Iris pigment epithelial cell (primary cell): Measurements from ENCODE around the gene BIRC2.

Experiments used
- DNase-seq: peaks from one replicate; pipeline ENCODE4 v3.0.0-alpha.2; 2011; ENCODE audit warnings: low read depth

BIRC2 gene

DNA sequence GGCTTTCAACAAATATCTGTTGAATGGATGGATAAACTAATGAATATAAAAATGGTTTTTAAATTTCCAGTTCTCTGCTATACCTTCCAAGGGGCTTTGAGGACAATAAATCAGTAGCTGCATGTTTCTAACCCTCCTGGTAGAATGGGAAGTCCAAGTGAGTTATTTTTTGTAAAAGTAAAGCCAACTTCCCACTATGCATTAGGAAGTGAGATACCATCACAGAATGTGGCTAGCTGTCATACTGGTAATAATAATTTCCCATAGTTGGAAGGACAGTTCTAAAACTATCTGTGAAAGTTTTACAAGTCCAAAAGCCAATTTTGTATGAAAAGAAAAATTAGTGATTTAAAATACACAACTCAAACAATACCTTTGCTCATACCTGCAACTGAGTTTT is 55.5 kb downstream of the BIRC2 start:
- DNase-seq, result no peak

DNA sequence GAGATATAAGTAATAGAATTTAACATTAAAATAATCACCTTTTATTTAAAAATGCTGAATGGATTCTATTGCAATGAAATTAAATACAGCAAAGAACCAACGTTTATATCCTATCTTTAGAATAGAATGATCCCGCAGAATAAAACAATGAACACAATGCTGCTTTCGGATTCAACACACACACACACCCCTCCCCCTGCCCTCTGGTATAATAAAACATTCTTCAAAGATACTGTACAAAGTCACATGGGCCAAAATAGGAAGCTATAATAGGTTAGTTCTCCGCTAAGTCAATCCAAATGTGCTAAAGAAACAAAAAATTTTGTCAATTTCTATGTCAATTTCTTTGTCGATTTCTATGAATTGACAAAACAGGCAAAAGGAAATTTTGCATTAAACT is 58.5 kb downstream of the BIRC2 start:
- no peak for DNase-seq

DNA sequence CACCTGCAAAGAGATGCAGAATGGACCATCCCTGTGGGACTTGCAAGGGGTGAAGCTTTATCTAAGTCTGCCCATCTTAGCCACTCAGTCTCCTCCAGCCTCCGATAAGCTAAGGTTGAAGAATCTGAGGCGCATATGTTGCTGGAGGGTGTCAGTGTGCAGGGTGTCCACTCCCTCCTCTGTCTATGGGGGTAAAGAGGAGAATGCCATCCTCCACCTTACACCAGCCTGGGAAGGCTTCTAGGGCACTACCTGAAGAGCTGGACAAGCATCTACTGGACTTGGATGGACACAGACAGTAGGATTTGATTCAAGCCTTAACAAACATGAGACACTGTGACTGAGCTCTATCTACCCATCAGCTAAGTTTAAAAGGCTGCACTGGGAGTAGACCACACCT is 59.1 kb downstream of the BIRC2 start:
- no peak for DNase-seq

DNA sequence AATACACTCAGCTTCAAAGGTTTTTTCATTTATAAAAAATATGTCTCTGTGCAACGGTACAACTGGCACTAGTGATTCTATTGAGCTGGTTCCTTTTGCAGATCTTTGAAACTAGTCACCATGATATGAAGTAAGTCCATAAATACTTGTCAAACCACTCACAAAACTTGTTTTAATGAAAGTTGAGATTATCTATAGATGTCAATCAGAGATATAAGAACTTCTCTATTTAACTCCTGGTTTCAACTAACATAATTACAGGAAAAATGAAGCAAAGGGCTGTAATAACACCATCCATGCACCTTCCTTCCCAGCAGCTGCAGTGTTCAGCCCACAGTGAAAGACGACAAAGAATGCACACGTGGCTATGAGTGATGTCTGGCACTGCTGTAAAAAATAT is 60.9 kb downstream of the BIRC2 start:
- DNase-seq, result no peak

DNA sequence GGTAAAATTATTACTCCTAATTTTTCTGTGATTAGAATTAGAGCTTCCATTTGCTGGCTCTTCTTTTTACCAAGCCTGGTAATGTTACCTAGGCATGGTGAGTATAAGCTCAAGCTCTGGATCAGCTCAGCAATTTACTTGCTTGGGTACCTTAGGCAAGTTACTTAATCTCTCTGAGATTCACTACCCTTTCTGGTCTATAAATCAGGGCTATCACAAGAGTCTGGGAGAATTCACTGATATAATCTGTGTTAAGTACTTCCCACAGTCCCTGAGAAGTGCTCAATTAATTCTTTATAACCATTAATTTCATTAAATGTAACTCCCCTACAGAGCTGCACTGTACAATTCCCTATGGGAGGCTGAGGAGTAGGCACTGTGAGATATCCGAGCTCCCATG is 61.3 kb downstream of the BIRC2 start:
- no peak for DNase-seq

DNA sequence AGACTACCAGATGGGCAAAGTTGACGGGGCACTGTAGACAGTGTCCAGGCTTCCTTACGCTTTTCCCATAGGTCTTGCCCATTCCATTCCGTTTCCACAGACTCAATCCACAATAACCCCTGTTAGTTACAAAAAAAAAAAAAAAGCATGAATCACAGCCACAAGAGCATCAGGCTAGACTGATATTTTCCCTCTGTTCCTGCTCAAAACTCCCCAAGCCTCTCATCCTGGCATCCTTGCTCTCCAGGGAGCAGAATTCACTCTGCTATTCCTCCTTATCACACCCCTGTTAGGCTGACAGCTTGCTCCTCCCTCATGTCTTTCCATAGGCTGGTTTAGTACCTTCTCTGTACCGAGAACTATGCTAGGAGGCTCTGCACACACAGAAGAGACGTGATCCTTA is 63.4 kb downstream of the BIRC2 start:
- DNase-seq, result peak; percentile 16

DNA sequence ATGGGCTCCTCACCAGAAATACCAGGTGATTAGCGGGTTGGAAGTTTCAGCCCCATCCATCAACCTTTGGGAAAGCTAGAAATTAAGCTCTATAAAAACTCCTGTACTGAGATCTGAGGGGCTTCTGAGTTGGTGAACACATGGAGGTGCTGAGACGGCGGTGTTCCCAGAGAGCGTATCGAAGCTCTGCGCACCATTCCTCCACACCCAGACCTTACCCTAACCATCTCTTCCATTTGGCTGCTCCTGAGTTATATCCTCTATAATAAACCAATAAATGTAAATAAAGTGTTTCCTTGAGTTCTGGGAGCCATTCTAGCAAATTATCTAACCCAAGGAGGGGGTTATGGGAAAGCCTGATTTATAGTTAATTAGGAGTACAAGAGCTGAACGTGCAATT is 64.1 kb downstream of the BIRC2 start:
- no peak for DNase-seq

DNA sequence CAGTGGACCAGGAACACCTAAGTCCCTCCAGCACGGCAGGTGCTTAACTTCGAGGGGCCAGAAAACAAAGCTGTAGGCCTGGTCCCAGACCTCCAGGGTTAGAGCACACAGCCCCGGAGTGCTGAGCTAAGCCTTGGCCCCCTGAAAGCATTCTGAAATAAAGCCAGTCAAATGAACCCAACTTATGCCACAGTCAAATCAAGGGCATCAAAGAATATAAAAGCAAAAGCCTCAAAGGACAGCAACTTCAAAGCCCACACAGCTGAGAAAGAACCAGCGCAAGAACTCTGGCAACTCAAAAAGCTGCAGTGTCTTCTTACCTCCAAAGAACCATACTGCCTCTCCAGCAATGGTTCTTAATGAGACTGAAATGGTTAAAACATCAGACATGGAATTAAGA is 66.5 kb downstream of the BIRC2 start:
- no peak for DNase-seq

DNA sequence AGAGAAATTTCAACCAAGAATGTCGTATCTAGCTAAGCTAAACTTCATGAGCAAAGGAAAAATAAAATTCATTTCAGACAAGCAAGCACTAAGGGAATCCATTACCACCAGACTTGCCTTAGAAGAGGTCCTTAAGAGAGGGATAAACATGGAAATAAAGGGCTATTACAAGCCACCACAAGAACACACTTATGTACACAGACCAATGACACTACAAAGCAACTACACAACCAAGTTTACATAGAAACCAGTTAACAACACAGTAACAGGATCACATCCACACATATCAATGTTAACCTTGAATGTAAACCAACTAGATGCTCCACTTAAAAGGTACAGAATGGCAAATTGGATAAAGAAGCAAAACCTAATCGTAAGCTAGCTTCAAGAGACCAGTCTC is 67.5 kb downstream of the BIRC2 start:
- no peak for DNase-seq

DNA sequence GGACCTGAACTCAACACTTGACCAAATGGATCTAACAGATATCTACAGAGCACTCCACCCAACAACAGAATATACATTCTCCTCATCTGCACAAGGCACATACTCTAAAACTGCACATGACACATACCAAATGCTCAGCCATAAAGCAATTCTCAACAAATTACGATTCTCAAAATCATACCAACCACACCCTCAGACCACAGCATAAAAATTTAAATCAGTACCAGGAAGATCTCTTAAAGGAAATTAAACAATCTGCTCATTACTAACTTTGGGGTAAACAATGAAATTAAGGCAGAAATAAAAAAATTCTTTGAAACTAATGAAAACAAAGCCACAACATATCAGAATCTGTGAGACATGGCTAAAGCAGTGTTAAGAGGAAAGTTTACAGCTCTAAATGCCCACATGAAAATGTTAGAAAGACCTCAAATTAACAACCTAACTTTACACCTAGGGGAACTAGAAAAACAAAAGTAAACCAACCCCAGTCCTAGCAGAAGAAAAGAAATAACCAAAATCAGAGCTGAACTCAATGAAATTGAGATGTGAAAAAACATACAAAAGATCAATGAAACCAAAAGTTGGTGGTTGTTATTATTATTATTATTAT is 68.4 kb downstream of the BIRC2 start:
- DNase-seq, result no peak

DNA sequence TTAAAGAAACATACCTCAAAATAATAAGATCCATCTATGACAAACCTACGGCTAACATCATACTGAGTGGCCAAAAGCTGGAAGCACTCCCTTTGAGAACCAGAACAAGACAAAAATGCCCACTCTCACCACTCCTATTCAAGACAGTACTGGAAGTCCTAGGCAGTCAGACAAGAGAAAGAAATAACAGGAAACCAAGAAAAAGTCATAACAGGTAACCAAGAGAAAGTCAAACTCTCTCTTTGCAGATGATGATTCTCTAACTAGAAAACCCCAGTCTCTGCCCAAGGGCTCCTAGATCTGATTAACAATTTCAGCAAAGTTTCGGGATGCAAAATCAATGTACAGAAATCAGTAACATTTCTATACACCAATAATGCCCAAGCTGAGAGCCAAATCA is 70.0 kb downstream of the BIRC2 start:
- no peak for DNase-seq

DNA sequence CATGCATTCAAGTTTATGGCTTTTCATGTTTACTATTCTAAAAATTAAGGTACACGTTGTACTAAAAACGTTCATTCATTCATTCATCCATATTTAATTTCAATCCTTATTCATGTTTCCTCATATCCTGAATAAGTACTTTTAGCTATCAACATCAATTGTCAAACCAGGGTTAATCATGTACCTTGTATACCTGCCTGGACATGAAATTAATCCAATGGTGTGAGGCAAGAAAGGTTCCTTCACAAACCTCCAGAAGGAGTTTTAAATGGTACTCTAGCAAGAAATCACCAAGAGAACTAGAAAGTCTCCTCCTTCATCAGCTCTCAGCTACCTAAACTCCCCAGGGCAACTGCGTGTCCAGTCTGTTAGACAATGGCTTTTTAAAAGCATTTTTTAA is 72.2 kb downstream of the BIRC2 start:
- no peak for DNase-seq

DNA sequence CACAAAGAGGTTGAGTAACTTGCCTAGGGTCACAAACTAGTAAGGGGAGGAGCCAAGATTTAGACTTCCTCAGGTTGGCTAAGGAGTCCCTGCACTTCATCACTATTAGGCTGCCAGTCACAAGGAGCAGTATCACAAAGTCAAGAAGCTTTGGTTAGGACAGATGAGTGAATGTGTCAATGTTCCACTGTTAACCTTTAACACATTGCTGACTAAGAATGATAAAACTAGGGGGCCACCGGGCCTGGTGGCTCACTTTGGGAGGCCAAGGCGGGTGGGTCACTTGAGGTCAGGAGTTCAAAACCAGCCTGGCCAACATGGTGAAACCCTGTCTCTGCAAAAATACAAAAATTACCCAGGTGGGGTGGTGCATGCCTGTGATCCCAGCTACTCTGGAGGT is 73.5 kb downstream of the BIRC2 start:
- no peak for DNase-seq

DNA sequence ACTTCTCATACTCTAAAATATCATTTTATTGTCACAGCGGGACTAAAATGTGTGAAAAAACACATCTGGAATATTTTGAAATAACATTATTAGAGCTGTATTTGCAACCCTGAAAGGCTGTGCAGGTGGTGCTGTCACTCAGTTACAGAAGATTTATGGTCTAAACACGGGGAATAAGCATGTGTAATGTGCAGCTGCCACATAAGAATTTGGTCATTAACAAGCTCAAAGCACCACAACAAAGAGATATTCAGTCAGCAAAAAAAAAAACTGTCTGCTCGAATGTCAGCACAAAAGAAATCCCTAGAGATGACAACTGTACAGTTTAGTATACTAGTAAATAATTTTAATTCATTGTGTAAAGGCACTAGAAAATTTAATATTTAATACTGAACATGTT is 74.2 kb downstream of the BIRC2 start:
- DNase-seq, result no peak

DNA sequence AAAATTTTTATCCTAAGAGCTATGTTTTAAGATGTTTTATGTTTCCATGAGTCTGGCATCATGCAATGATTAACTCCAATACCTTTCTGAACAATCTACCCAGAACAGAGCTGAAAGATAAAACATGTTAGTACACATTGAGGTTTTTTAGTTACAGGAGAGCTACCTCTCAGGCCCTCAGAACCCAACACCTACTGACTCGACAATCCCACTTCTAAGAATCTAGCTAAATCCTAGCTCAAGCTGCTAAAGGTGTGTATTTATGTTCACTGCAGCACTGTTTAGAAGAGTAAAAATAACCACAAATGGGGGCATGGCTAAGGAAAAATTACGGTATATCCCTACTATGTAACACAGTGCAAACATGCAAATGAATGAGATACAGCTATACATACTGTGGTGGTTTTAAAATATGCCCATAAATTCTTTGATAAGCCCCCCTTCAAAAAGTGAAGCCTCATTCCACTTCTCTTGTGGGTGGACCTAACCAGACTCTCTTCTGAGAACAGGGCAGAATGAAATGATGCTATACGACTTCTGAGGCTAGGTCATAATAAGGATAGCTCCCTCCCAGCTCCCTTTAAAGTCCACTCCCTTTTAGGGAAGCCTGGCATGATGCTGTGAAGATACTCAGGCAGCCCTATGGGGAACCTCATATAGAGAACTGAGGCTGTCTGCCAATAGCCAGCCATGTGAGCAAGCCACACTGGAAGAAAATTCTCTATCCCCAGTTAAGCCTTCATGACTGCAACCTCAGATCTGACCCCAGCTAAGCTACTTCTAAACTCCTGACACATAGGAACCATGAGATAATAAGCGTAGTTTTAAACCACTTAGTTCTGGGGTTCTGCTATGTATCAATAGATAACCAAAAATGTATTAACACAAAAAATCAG is 76.1 kb downstream of the BIRC2 start:
- peak; percentile 25 for DNase-seq

DNA sequence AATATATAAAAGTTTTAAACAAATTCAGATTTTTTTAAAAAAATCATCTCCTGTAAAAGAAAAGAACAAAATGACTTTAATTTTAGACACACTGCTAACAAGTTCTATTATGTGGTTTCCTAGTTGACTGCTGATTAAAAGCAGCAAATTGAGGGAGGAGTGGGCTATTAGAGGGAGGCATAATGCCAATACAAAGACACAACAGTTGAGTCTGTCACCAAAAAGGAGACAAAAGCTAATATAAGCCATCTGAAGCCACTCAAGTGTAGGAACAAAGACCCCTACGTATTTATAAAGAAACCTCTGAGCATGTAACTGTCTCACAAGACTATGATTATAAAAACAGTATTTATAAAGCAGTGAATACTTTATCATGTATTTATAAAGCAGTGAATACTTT is 76.9 kb downstream of the BIRC2 start:
- no peak for DNase-seq

DNA sequence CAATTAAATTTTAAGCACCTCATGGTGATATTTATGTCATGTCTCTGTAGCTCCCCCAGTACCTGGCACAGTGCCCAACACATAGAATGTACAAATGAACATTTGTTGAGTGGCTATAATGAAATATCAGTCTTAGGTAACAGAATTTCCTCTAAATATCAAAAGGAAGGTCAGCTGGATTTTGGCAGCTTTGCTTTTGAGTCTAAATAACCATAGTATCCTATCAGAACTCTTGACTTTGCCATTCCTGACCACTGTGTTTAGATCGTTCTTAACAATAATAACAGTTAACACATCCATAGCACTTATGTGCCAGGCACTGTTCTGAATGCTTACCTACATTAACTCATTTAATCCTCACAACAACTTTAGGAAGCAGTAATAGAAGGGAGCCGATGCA is 79.0 kb downstream of the BIRC2 start:
- no peak for DNase-seq

DNA sequence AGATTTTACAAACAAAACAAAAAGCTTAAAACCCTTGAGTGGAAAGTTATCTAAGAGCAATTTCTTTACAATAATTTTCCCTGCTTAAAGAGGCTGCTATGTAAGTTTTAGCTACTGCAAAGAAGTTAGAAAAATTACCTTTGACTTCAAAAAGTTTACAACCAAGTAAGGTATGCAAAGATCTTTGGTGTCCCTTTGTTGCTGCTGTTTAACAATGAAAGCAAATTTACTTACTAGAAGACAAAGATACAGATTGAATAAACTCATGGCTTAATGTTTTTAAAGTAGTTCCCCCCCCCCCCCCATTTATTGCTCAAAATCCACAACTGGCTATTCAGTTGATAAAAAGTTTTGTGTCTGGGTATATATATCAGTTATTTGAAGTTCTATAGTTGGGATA is 79.6 kb downstream of the BIRC2 start:
- DNase-seq, result no peak

DNA sequence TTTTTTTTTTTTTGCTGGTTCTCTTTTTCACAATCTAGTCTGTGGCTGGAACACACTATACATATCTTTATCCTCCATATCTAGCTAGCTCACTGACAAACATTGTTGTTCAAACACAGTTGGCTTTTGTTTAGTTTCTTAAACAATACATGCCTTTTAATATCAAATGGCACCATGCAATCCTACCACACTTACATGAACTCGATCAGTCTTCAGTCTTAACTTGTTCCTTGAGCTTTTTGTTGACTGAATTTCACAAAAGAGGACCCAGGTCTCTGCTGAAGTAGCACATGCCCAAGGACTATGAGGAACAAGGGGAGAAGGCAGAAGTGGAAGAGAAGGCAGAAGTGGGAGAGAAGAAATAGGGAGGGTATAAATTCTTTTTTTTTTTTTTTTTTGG is 80.1 kb downstream of the BIRC2 start:
- no peak for DNase-seq
